Stimulated activated CD4-positive, alpha-beta T cell treated with anti-CD3 and anti-CD28 coated beads, Interleukin-4, amount 100 ng/mL, for 24 hours (primary cell): ENCODE data around the gene SLC12A8.

Experiments
- DNase-seq: peaks from one replicate; pipeline ENCODE4 v3.0.0-alpha.2; 2020

SLC12A8 gene

GRCh38 chr3:125186261-125186787 is 26.2 kb downstream of the SLC12A8 start:
- no peak for DNase-seq

GRCh38 chr3:125185805-125186204 is 26.7 kb downstream of the SLC12A8 start:
- DNase-seq, result no peak

DNA sequence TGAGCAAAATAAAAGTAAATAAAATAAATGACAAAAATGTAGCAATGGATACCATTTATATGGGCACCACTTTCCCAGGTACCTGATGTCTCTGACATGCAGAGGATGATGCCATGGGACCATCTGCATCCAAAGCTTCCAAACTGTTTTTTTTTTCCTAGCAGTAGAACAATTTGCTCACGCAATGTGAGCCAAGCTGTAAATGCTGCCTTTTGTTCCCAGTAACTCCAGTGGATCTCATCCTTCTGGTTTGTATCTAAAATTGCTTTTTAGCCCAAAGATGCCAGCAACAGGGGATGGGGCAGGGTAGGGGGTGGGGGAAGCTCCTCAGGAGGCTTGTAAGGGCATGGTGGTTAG is 32.7 kb downstream of the SLC12A8 start:
- no peak for DNase-seq

- no peak for DNase-seq
Observed at GRCh38 chr3:125179143-125179883, 33.2 kb downstream of the SLC12A8 start.

DNA sequence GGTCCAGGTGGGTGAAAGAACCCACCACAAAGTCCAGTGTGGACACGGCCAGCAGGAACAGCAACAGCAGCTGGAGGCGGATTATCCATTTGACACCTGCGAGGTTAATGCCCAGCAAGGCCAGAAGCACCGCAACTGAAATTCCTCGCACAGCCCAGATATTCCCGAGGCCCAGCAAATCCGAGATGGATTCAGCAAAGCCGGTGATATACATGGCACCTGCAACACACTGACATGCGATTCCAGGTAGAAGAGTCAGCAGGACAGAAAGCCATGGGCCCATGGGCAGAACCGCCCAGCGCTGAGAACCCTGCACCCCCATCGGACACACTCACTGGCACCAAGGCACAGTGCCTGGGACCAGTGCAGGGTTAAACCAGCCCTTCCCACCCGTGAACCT is 34.8 kb downstream of the SLC12A8 start:
- DNase-seq, result no peak

GRCh38 chr3:125175295-125176078 is 37.1 kb downstream of the SLC12A8 start:
- no peak for DNase-seq

- no peak for DNase-seq
Observed at GRCh38 chr3:125172346-125172745, 40.2 kb downstream of the SLC12A8 start.

DNA sequence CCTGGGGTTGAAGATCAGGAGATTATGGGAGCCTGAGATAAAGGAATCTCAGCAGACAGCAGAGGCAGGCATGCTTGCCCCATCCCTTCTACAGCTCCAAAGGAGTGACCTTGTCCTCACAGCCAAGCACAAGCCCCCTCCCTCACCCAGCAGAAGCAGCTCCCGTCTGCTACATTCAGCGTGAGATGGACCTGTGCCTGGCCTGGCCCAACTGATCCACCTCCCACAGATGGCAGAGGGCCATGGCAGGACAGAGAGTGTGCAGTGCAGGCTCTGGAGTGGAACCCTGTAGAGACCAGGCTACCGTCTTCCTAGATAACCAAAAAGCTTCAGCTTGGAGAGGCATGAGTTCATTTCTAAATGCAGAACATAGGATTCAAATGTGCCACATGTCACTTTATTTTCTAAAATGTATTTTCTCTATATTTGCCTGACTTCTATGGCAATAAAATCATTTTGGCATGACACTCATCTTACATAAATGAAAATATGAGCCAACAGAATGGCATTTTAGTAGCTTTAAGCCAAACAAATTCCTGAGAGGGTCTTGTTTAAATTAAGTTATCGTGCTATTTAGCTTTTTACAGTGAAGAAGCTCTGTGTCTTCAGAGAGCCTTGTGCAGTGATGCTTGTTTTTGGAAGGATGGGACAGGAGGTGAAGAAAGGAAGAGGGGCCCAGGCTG is 43.7 kb downstream of the SLC12A8 start:
- DNase-seq, result no peak

GRCh38 chr3:125166599-125167136 is 45.9 kb downstream of the SLC12A8 start:
- DNase-seq, result no peak

DNA sequence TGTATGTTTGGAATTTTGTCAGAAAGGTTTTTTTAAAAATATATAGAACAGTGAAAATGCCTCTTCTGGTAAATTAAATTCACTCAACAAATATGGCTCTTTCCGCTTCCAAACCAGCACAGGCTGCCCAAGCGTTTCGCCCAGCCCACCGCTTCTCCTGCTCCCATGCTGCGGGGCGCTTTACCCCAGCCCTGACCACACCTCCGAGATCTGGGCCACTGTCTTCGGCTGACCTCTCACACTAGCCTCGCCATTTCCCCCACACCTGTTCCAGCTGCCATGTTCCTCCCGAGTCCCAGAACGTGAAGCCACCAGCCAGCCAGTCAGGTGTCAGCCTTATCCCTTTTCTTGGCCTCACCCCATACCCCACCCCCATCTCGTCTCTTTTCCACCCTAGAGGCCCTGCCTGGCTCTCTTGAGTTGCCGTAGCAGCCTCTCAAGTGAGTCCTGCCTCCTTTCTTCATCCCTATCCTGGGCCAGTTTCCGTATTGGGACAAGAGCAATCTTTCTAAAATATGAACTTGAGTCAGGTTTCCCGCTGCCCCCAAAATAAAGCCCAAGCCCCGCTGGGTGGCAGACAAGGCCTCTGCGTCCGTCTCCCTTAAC is 46.5 kb downstream of the SLC12A8 start:
- DNase-seq, result no peak

DNA sequence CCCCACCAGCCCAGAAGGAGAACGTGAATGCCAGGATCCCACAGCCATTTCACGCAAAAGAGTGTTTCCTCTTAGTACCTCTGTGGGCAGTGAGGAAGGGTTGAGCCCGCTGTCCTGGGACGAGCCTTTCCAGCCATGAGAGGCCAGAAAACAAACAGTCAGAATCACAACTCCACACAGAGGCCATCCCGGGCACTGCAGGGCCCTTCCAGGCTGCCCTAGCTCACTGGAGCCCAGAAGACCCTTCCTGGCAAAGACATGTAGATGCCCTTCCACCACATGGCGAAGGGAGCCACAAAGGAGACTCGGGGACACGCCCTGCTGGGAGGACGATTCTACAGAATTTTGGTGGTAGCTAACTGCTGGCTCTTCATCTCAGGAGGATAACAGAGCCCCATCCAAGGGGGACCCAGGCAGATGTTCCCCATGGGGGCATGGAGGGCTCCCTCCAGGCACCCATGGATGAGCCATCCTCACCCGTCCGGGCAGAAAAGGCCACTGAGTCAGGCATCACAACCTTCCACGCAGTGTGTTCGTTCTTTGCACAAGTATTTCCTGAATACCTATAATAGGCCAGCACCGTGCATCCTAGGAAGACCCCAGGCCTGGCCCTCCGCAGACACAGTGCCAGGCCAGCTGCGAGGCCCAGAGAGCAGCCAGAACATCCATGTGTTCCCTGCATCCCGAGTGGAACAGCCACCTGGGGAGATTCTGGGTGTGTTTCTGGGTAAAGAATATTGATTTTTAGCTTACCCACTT is 47.2 kb downstream of the SLC12A8 start:
- no peak for DNase-seq

- DNase-seq, result no peak
Observed at GRCh38 chr3:125163739-125164601, 48.6 kb downstream of the SLC12A8 start.

DNA sequence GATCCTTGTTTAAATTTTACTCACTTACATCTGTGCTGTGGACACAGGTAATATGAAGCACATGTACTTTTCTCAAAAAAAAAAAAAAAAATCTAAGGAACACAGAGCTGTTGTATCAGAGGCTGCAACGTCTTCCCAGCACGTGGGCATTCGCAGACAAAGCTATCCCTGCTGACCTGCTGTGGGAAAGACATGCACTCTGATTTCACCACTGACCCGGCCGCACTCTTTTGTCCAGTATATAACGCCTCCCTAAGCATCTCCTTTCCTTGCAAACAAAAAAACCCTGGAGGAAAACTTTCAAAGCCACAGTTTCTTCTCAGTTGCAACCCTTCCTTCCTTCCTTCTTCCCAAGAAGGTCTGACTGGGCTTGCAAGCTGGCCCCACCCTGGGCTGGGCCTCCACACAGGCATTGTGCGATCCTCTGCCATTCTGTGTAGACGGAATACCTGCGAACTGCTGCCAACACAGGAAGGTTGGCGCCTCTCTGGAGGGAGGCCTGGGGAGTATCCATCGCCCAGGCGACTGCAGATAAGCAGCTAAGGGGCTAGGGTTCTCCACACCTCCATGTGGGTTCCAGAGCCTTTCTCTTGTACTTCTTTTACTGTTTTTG is 50.8 kb downstream of the SLC12A8 start:
- DNase-seq, result no peak

- no peak for DNase-seq
Observed at GRCh38 chr3:125160606-125161371, 51.8 kb downstream of the SLC12A8 start.

- DNase-seq, result no peak
Observed at GRCh38 chr3:125157183-125157582, 55.4 kb downstream of the SLC12A8 start.

DNA sequence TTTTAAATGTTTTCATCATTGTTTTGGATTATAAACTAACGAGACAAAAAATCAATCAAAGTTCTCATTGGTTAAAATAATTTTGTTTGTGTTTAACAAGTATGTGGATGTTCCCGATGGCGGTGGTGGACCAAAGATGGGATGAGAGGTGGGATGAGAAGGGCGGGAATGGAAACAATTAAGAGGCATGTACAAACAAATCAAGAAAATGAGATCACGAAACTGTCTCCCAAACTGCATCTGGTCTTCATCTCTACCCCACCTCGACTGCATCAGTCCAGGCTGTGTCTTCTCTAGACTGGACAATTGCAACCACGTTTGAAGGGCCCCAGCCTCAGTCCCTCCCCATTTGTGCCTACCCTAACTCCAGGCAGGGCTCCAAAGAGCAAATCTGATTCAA is 56.1 kb downstream of the SLC12A8 start:
- DNase-seq, result no peak

DNA sequence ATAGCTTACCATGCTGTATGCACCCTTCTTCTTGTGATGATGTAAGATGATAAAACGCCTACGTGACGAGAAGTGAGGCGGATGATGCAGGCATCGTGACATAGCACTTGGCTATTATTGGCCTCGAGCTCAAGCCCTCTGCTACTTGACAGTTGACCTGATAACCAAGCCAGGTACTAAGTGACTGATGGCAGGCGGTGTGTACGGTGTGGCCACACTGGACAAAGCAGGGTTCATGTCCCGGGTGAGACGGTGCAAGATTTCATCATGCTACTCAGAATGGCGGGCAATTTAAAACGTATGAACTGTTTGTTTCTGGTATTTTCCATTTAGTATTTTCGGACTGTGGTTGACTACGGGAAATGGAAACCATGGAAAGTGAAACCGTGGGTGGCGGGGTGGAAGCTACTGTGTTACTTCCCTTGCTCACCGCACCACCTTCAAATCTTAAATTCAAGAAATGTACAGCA is 57.7 kb downstream of the SLC12A8 start:
- peak; percentile 46 for DNase-seq

GRCh38 chr3:125154110-125154509 is 58.4 kb downstream of the SLC12A8 start:
- DNase-seq, result no peak

DNA sequence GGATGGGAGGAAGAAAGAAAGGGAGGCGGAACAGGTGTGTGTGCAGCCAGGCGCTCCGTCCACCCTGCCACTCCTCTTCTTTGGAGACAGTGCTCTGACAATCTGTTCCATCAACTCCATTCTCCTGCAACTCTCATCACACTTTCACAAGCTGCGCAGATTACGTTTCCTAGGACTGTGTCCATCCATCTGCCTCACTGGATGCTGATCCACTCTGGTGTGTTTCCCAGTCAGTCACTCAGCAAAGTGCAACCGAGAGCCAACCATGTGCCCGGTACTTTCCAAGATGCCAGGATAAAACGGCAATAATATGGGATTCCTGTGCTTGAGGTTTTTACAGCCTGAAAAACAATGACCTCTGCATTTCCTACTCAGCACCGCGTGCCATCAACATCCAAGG is 59.6 kb downstream of the SLC12A8 start:
- DNase-seq, result no peak

DNA sequence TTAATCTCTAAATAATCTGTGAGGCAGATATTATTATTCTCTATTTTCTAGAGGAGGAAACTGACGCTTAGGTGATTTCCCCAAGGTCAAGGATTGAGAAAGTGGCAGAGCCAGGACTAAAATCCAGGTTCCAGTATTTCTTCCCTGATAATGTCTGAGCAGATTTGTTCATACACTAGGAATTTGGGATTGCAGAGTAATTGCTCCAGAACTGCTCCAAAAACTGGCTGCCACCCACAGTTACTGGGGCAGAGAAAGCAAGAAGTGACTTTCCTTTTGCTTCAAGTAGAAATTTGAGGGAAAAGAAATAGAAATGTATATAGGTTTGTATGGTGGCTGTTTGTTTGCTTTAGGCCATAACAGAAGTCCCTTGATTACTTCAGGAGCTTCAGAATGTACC is 60.6 kb downstream of the SLC12A8 start:
- no peak for DNase-seq
